Loucy (cell line): Measurements from ENCODE around the gene EP400.

Experiments used
- H2AFZ ChIP-seq: fragments of 200-600 bp; sonication (generic); 2 replicates; pipeline ENCODE4 v1.6.0; 2016; ENCODE audit warnings: antibody characterized with exemption, mild to moderate bottlenecking, low read length, moderate library complexity
- H3F3A ChIP-seq: fragments of 200-600 bp; 2 replicates; pipeline ENCODE4 v1.6.0; 2016; ENCODE audit warnings: antibody characterized with exemption, low read depth, mild to moderate bottlenecking
- H3K27me3 ChIP-seq: fragments of 200-600 bp; sonication (generic); 2 replicates; pipeline ENCODE4 v1.6.1; 2014; ENCODE audit warnings: low read length, mild to moderate bottlenecking; ENCODE audit not compliant: insufficient read depth, poor library complexity, severe bottlenecking
- H3K36me3 ChIP-seq: fragments of 200-600 bp; sonication (generic); 2 replicates; pipeline ENCODE4 v1.6.1; 2016; ENCODE audit warnings: low read length; ENCODE audit not compliant: insufficient read depth
- H3K4me1 ChIP-seq: fragments of 200-600 bp; sonication (generic); 2 replicates; pipeline ENCODE4 v1.5.1; 2014; ENCODE audit warnings: low read length, mild to moderate bottlenecking; ENCODE audit not compliant: insufficient read depth, poor library complexity, severe bottlenecking
- H3K4me2 ChIP-seq: fragments of 200-600 bp; sonication (generic); 2 replicates; pipeline ENCODE4 v1.6.0; 2014; ENCODE audit warnings: antibody characterized with exemption, low read length, low read depth, mild to moderate bottlenecking; ENCODE audit not compliant: poor library complexity, severe bottlenecking
- H3K4me3 ChIP-seq: fragments of 200-600 bp; sonication (generic); 2 replicates; pipeline ENCODE4 v1.5.1; 2014; ENCODE audit warnings: low read length, mild to moderate bottlenecking, mixed read lengths; ENCODE audit not compliant: poor library complexity, severe bottlenecking
- H3K79me2 ChIP-seq: fragments of 200-600 bp; sonication (generic); 2 replicates; pipeline ENCODE4 v1.6.1; 2014; ENCODE audit warnings: low read length; ENCODE audit not compliant: insufficient read depth
- H3K9ac ChIP-seq: fragments of 200-600 bp; sonication (generic); 2 replicates; pipeline ENCODE4 v1.6.0; 2014; ENCODE audit warnings: mild to moderate bottlenecking, low read depth, low read length, moderate library complexity; ENCODE audit not compliant: poor library complexity, severe bottlenecking
- H3K9me2 ChIP-seq: fragments of 200-600 bp; sonication (generic); replicated peaks from 2 replicates; pipeline ENCODE4 v1.6.1; 2016; ENCODE audit warnings: low read depth, low read length, mixed read lengths
- H3K9me3 ChIP-seq: fragments of 200-600 bp; sonication (generic); 2 replicates; pipeline ENCODE4 v1.6.1; 2014; ENCODE audit warnings: mild to moderate bottlenecking, antibody characterized with exemption, low read length, low read depth; ENCODE audit not compliant: insufficient read depth
- H4K20me1 ChIP-seq: fragments of 200-600 bp; sonication (generic); 2 replicates; pipeline ENCODE4 v1.6.0; 2014; ENCODE audit warnings: antibody characterized with exemption, low read length, mild to moderate bottlenecking; ENCODE audit not compliant: insufficient read depth, poor library complexity, severe bottlenecking
- EZH2phosphoT487 ChIP-seq: fragments of 200-600 bp; IDR thresholded peaks from 2 replicates; pipeline ENCODE4 v1.6.1; 2018; ENCODE audit warnings: antibody characterized with exemption, mild to moderate bottlenecking, moderate library complexity, borderline replicate concordance
- TF ChIP-seq, protein P1 (sequence below): fragments of 200-600 bp; sonication (generic); conservative IDR thresholded peaks from 2 replicates; pipeline ENCODE4 v1.5.1; 2014; ENCODE audit warnings: mild to moderate bottlenecking, antibody characterized with exemption, low read length

EP400 gene

DNA sequence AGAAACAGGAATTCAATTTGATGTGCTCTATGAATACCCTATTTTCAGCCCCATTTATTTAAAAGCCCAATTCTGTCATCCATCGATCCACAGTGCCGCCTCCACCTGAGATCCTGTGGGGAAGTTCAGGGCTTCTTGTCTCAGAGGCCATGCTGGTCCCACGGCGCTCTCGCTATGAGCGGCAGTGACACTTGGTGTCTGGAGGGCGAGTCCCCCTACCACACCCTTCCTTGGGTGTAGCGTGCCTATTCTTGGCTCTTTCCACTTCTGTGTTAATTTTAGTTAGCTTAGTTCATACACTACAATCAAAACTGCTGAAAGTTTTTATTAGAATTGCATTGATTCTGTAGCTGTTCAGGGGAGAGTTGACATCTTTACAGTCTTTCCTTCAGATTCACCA, 120.6 kb downstream of the EP400 start:
- H4K20me1 ChIP-seq, result no peaks in the 10 kb centered on the region
- H3K27me3 ChIP-seq, result no peaks in the 10 kb centered on the region
- no peak overlapping the region for H3K4me3 ChIP-seq
- H3K9me2 ChIP-seq, result no peaks in the 10 kb centered on the region
- no peaks in the 10 kb centered on the region for H3K9me3 ChIP-seq
- peaks cover 15% of the 10 kb centered on the region for H3K4me1 ChIP-seq
- peaks cover 56% of the 10 kb centered on the region; the same call in 1 of the 2 replicates for H3K36me3 ChIP-seq
- TF ChIP-seq, protein P1, sequence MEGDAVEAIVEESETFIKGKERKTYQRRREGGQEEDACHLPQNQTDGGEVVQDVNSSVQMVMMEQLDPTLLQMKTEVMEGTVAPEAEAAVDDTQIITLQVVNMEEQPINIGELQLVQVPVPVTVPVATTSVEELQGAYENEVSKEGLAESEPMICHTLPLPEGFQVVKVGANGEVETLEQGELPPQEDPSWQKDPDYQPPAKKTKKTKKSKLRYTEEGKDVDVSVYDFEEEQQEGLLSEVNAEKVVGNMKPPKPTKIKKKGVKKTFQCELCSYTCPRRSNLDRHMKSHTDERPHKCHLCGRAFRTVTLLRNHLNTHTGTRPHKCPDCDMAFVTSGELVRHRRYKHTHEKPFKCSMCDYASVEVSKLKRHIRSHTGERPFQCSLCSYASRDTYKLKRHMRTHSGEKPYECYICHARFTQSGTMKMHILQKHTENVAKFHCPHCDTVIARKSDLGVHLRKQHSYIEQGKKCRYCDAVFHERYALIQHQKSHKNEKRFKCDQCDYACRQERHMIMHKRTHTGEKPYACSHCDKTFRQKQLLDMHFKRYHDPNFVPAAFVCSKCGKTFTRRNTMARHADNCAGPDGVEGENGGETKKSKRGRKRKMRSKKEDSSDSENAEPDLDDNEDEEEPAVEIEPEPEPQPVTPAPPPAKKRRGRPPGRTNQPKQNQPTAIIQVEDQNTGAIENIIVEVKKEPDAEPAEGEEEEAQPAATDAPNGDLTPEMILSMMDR, result no peak
- TF ChIP-seq EZH2phosphoT487, result no peak
- H3K4me2 ChIP-seq, result no peak overlapping the region
- no peak overlapping the region for H2AFZ ChIP-seq
- H3K9ac ChIP-seq, result no peak overlapping the region
- H3K79me2 ChIP-seq, result no peaks in the 10 kb centered on the region
- H3F3A ChIP-seq, result no peaks in the 10 kb centered on the region

DNA sequence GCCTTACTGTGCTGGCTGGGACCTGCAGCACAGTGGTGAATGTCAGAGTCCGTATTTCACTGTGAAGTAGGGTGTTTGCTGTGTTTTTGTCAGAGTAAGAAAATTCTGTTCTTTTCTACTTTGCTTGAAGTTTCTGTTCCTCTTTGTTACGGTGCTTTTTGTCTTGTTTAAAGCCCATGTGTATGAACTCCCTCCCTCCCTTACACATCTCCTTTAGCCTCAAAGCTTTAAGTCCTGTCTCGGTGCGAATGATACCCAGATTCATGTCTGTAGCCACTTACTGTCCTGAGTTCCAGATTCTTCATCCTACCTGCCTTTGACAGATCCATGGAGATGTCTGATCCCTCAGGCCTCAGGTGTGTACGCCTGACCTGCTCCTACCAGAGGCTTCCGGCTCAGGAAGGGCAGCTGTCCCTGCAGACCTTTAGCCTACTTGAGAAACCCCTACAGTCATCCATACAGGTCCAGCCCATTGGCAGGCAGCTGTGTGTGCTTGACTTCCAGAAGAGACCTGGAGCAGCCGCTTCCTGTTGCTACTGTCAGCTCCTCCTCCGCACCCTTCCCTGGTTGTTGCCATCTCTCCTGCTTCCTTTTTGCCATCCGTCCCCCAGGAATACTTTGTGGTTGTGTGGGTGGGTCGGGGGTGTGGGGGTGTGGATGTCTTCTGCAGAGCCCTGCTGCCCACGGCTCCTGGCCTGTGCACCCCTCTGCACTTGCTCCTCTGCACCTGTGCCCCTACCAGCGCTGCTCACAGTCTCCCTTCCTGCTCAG, 121.5 kb downstream of the EP400 start:
- Histone ChIP-seq H2AFZ (no peak overlapping the region), H3K36me3 (peaks cover 58% of the 10 kb centered on the region; the same call in 1 of the 2 replicates), H3K9me3 (no peaks in the 10 kb centered on the region), H3K79me2 (no peaks in the 10 kb centered on the region), H4K20me1 (no peaks in the 10 kb centered on the region), H3K4me1 (peaks cover 7% of the 10 kb centered on the region), H3K27me3 (no peaks in the 10 kb centered on the region), H3K9me2 (no peaks in the 10 kb centered on the region), H3K4me3 (no peak overlapping the region), H3K4me2 (no peak overlapping the region), H3K9ac (no peak overlapping the region), H3F3A (no peaks in the 10 kb centered on the region)
- TF ChIP-seq, protein P1, result no peak
- TF ChIP-seq EZH2phosphoT487, result no peak

DNA sequence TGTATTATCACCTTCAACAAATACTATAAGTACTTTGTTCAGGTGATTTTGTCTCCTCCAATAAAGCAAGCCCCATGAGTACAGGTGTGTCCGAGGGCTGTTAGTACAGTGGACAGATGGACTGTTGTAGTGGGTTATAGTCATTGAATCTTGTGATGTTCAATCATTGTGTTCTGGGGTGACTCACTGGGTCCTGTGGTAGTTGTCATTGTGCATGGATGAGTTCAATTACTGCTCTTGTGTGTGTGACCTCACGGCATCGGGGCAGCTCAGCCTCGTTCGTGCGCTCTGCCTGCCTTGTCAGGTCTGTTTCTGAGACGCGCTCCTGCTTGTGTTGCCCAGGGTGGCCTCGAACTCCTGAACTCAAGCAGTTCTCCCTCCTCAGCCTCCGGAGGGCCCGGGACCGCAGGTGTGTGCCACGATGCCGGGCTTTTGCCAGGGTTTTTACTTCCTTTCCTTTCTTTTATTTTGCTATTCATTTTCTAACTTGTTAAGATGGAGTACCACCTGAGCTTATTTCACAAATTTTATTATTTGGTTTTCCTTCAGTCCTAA, 122.2 kb downstream of the EP400 start:
- no peak overlapping the region for H3K9ac ChIP-seq
- no peaks in the 10 kb centered on the region for H4K20me1 ChIP-seq
- no peak for TF ChIP-seq EZH2phosphoT487
- TF ChIP-seq, protein P1, result no peak
- H3K4me1 ChIP-seq, result peaks cover under 1% of the 10 kb centered on the region
- no peaks in the 10 kb centered on the region for H3K79me2 ChIP-seq
- no peaks in the 10 kb centered on the region for H3K27me3 ChIP-seq
- no peak overlapping the region for H2AFZ ChIP-seq
- H3K36me3 ChIP-seq, result peaks cover 60% of the 10 kb centered on the region; the same call in 1 of the 2 replicates
- H3K4me3 ChIP-seq, result no peak overlapping the region
- no peaks in the 10 kb centered on the region for H3K9me3 ChIP-seq
- H3K9me2 ChIP-seq, result no peaks in the 10 kb centered on the region
- H3K4me2 ChIP-seq, result no peak overlapping the region
- no peaks in the 10 kb centered on the region for H3F3A ChIP-seq
